GM23338 (cell line): ENCODE data around the gene RNF130.

ENCODE experiments used
- EZH2 ChIP-seq: fragments of 200-600 bp; sonication (generic); IDR thresholded peaks from one replicate; pipeline ENCODE4 v1.8.0; 2017; ENCODE audit warnings: antibody characterized with exemption, mild to moderate bottlenecking, low read depth; ENCODE audit not compliant: unreplicated experiment
- JUNB ChIP-seq: IDR thresholded peaks from one replicate; pipeline ENCODE4 v1.6.1; 2016; ENCODE audit warnings: antibody characterized with exemption; ENCODE audit not compliant: unreplicated experiment
- NANOG ChIP-seq: IDR thresholded peaks from 2 replicates; pipeline ENCODE4 v1.6.1; 2016; ENCODE audit warnings: antibody characterized with exemption, borderline replicate concordance
- POLR2AphosphoS5 ChIP-seq: IDR thresholded peaks from 2 replicates; pipeline ENCODE4 v1.6.1; 2016; ENCODE audit warnings: antibody characterized with exemption, low read depth
- STAT1 ChIP-seq: IDR thresholded peaks from one replicate; pipeline ENCODE4 v1.6.1; 2016; ENCODE audit warnings: antibody characterized with exemption; ENCODE audit not compliant: unreplicated experiment
- TF ChIP-seq, protein P1 (sequence below), 2 experiments: fragments of 200-600 bp in 1 of 2; sonication (generic) in 1 of 2; conservative IDR thresholded peaks; 2 replicates each; pipeline versions ENCODE4 v1.5.1 to v1.6.1; 2016 to 2017; ENCODE audit warnings: antibody characterized with exemption in 2 of 2, low read depth in 2 of 2, mild to moderate bottlenecking in 2 of 2, moderate library complexity in 1 of 2
- TF ChIP-seq, protein P2 (sequence below): IDR thresholded peaks from one replicate; pipeline ENCODE4 v1.6.1; 2018; ENCODE audit warnings: antibody characterized with exemption; ENCODE audit not compliant: unreplicated experiment

DNA sequence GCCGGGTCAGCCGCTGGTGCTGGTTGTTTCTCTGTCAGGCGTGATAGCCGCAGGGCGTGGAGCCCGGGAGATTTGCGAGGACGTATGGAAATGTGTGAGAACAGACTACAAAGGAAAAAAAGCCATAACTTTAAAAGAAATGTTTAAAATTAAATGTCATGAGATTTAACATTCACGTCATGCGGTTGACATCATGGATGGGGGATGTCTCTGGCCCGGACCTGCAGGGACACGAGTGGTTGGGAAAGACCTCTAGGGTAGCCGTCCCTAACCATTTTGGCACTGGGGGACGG lies 643 bp upstream of the RNF130 start:
- TF ChIP-seq, protein P1, sequence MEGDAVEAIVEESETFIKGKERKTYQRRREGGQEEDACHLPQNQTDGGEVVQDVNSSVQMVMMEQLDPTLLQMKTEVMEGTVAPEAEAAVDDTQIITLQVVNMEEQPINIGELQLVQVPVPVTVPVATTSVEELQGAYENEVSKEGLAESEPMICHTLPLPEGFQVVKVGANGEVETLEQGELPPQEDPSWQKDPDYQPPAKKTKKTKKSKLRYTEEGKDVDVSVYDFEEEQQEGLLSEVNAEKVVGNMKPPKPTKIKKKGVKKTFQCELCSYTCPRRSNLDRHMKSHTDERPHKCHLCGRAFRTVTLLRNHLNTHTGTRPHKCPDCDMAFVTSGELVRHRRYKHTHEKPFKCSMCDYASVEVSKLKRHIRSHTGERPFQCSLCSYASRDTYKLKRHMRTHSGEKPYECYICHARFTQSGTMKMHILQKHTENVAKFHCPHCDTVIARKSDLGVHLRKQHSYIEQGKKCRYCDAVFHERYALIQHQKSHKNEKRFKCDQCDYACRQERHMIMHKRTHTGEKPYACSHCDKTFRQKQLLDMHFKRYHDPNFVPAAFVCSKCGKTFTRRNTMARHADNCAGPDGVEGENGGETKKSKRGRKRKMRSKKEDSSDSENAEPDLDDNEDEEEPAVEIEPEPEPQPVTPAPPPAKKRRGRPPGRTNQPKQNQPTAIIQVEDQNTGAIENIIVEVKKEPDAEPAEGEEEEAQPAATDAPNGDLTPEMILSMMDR (conservative IDR thresholded peaks at IDR 0.05; ENCODE audit: low read depth in 2 of 2), result no peak
- TF ChIP-seq EZH2 (no peak), POLR2AphosphoS5 (no peak; the same call in 1 of the 2 replicates), STAT1 (no peak), NANOG (no peak), JUNB (no peak)
- TF ChIP-seq, protein P2, sequence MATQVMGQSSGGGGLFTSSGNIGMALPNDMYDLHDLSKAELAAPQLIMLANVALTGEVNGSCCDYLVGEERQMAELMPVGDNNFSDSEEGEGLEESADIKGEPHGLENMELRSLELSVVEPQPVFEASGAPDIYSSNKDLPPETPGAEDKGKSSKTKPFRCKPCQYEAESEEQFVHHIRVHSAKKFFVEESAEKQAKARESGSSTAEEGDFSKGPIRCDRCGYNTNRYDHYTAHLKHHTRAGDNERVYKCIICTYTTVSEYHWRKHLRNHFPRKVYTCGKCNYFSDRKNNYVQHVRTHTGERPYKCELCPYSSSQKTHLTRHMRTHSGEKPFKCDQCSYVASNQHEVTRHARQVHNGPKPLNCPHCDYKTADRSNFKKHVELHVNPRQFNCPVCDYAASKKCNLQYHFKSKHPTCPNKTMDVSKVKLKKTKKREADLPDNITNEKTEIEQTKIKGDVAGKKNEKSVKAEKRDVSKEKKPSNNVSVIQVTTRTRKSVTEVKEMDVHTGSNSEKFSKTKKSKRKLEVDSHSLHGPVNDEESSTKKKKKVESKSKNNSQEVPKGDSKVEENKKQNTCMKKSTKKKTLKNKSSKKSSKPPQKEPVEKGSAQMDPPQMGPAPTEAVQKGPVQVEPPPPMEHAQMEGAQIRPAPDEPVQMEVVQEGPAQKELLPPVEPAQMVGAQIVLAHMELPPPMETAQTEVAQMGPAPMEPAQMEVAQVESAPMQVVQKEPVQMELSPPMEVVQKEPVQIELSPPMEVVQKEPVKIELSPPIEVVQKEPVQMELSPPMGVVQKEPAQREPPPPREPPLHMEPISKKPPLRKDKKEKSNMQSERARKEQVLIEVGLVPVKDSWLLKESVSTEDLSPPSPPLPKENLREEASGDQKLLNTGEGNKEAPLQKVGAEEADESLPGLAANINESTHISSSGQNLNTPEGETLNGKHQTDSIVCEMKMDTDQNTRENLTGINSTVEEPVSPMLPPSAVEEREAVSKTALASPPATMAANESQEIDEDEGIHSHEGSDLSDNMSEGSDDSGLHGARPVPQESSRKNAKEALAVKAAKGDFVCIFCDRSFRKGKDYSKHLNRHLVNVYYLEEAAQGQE, result no peak
